Omental fat pad (tissue), 4 donors: ENCODE results near the gene SNX15. TPM values are rescaled to one million over a fixed set of nuclear protein-coding genes. Genes with fewer than 3 reads are reported as not detected.
"Not testable (repeated sequence)": the region's sequence is repeated elsewhere in the genome, so short reads cannot be mapped to it uniquely, and the experiment has no call there.

ENCODE experiments used
- ATAC-seq: fragments of 150-250 bp; one replicate; pipeline ENCODE4 v1.9.1; 2016; ENCODE audit warnings: mild to moderate bottlenecking, moderate library complexity; ENCODE audit not compliant: low FRiP score
- DNase-seq: peaks from one replicate; pipeline ENCODE4 v3.0.0-alpha.2; 2019; ENCODE audit warnings: low spot score
- CTCF ChIP-seq, 3 donors: fragments of 450-650 bp; IDR thresholded peaks; one replicate each; pipeline ENCODE4 v1.5.1; 2016 to 2017; ENCODE audit warnings: antibody characterized with exemption in 3 of 3, mild to moderate bottlenecking in 3 of 3, moderate library complexity in 2 of 3
- total RNA-seq, 4 donors: library from RNA; depleted of rRNA; stranded (reverse); fragments of >200 nt; gene quantifications; one replicate each; pipeline ENCODE4 v1.1.0, GENCODE V29; 2016

The SNX15 gene
- total RNA-seq: 10 to 100 TPM; 14.7 to 28.5 (median 20.0) TPM

GRCh38 chr11:65027213-65028067 is at the start of gene SNX15:
Gene SNX15, plus strand, starts transcription at chr11:65027439. Its CDS starts 99 bp downstream, at chr11:65027538.
- peak in 1 of 3 donors; percentile 65 for TF ChIP-seq CTCF (IDR thresholded peaks at IDR 0.05)
- ATAC-seq (peak; percentile 97), DNase-seq (peak; percentile 86)

- ATAC-seq, DNase-seq: not testable (repeated sequence)
These were observed 43.9 kb upstream of the SNX15 start for GRCh38 chr11:64983339-64983738.

- no peak for TF ChIP-seq CTCF (IDR thresholded peaks at IDR 0.05)
- DNase-seq: no peak
- no peak for ATAC-seq
These were observed 39.0 kb upstream of the SNX15 start for GRCh38 chr11:64987998-64988854.

GRCh38 chr11:64989416-64989815 is 37.8 kb upstream of the SNX15 start:
- no peak for TF ChIP-seq CTCF (IDR thresholded peaks at IDR 0.05)
- DNase-seq: no peak
- no peak for ATAC-seq

GRCh38 chr11:64990222-64990923 is 36.9 kb upstream of the SNX15 start:
- DNase-seq (no peak), ATAC-seq (no peak)
- no peak for TF ChIP-seq CTCF (IDR thresholded peaks at IDR 0.05)

GRCh38 chr11:64994318-64994717 is 32.9 kb upstream of the SNX15 start:
- TF ChIP-seq CTCF (IDR thresholded peaks at IDR 0.05): no peak
- no peak for ATAC-seq

GRCh38 chr11:64996327-64996709 is 30.9 kb upstream of the SNX15 start:
- TF ChIP-seq CTCF (IDR thresholded peaks at IDR 0.05): no peak
- DNase-seq (no peak), ATAC-seq (peak; percentile 10)

More at GRCh38 chr11:64994318-64994717, 32.9 kb upstream of the SNX15 start:
- no peak for DNase-seq
